BE2C (cell line): ENCODE results near the gene NPIPA8.
"Not testable (repeated sequence)": the region's sequence is repeated elsewhere in the genome, so short reads cannot be mapped to it uniquely, and the experiment has no call there.

ENCODE experiments used
- DNase-seq: peaks from one replicate; pipeline ENCODE4 v3.0.0-alpha.2; 2020
- H3K27me3 ChIP-seq: fragments of 250-450 bp; sonication (Bioruptor Pico); 2 replicates; pipeline ENCODE4 v1.5.1; 2020; ENCODE audit warnings: mild to moderate bottlenecking
- H3K36me3 ChIP-seq: fragments of 250-450 bp; sonication (Bioruptor Pico); 2 replicates; pipeline ENCODE4 v1.5.1; 2020; ENCODE audit warnings: mild to moderate bottlenecking
- H3K4me1 ChIP-seq: fragments of 250-450 bp; sonication (Bioruptor Pico); 2 replicates; pipeline ENCODE4 v1.5.1; 2020
- H3K4me3 ChIP-seq: 2 replicates; pipeline ENCODE4 v1.5.1; 2011; ENCODE audit warnings: low read depth, low read length
- H3K9me3 ChIP-seq: fragments of 250-450 bp; sonication (Bioruptor Pico); 2 replicates; pipeline ENCODE4 v1.5.1; 2020

Gene NPIPA8

GRCh38 chr16:18296931-18297330 is 39.6 kb downstream of the NPIPA8 start:
- H3K27me3 ChIP-seq, H3K9me3 ChIP-seq, H3K4me1 ChIP-seq, H3K4me3 ChIP-seq, H3K36me3 ChIP-seq, DNase-seq: not testable (repeated sequence)

GRCh38 chr16:18294371-18294770 is 42.2 kb downstream of the NPIPA8 start:
- not testable (repeated sequence) for H3K36me3 ChIP-seq, DNase-seq, H3K9me3 ChIP-seq, H3K27me3 ChIP-seq, H3K4me3 ChIP-seq, H3K4me1 ChIP-seq

- H3K4me1 ChIP-seq, H3K9me3 ChIP-seq, H3K36me3 ChIP-seq, H3K27me3 ChIP-seq, H3K4me3 ChIP-seq, DNase-seq: not testable (repeated sequence)
Observed at GRCh38 chr16:18293337-18293956, 43.1 kb downstream of the NPIPA8 start.

GRCh38 chr16:18290959-18291358 is 45.6 kb downstream of the NPIPA8 start:
- H3K4me3 ChIP-seq, DNase-seq, H3K27me3 ChIP-seq, H3K4me1 ChIP-seq, H3K9me3 ChIP-seq, H3K36me3 ChIP-seq: not testable (repeated sequence)

- not testable (repeated sequence) for H3K9me3 ChIP-seq, H3K4me1 ChIP-seq, H3K36me3 ChIP-seq, H3K27me3 ChIP-seq, H3K4me3 ChIP-seq, DNase-seq
Observed at GRCh38 chr16:18286342-18286741, 50.2 kb downstream of the NPIPA8 start.

DNA sequence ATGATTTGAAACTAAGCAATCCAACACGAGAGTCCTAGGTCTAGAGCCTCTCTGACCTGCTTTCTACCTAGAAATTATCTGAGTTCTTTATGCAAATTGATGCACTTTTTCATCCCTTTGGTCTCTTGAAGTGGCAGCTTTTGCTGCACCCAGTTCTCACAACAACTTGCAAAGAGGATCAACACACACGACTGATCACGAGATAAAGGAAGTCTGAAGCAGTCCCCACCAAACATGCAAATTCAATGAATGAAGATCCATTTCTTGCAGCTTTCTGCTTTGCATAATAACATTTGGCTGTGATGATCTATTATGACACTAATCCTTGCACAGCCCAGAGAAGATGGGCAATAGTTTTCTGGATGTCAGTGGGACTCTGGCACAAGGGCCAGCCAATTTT is 56.2 kb downstream of the NPIPA8 start:
- H3K36me3 ChIP-seq, DNase-seq, H3K4me1 ChIP-seq, H3K9me3 ChIP-seq, H3K4me3 ChIP-seq, H3K27me3 ChIP-seq: not testable (repeated sequence)

- not testable (repeated sequence) for H3K4me3 ChIP-seq, DNase-seq, H3K36me3 ChIP-seq, H3K4me1 ChIP-seq, H3K9me3 ChIP-seq, H3K27me3 ChIP-seq
Observed at GRCh38 chr16:18276756-18277155, 59.8 kb downstream of the NPIPA8 start.

DNA sequence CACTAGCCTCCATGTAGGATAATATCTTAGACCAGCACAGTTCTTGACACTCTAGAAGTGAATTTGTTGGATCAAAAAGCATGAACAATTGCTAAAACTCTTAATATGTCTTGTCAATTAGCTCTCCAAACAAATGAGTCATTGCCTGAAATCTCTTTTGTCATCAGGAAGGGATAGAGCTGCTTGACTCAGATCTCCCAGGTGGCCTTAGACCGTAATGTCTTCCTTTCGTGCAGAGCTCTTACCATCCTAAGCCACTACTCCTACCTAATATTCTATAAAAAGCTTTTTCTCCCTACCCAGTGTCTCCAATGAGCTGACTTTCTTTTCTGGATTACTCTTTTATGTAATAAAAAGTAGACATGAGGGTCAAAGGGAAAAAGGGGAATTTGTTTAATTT is 66.4 kb downstream of the NPIPA8 start:
- not testable (repeated sequence) for H3K27me3 ChIP-seq, DNase-seq, H3K36me3 ChIP-seq, H3K4me1 ChIP-seq, H3K9me3 ChIP-seq, H3K4me3 ChIP-seq
